Colonic mucosa (tissue), 4 donors: ENCODE measurements around the gene DPAGT1. TPM values are rescaled to one million over a fixed set of nuclear protein-coding genes. Genes with fewer than 3 reads are reported as not detected.

ENCODE experiments used
- DNase-seq: peaks from one replicate; pipeline ENCODE4 v3.0.0-alpha.2; 2020
- H3K27ac ChIP-seq: fragments of 200-600 bp; one replicate; pipeline ENCODE4 v1.8.0; 2021
- H3K27me3 ChIP-seq: fragments of 200-600 bp; one replicate; pipeline ENCODE4 v1.8.0; 2021
- H3K36me3 ChIP-seq: fragments of 200-600 bp; one replicate; pipeline ENCODE4 v1.8.0; 2021
- H3K4me1 ChIP-seq: fragments of 200-600 bp; one replicate; pipeline ENCODE4 v1.8.0; 2021; ENCODE audit warnings: mild to moderate bottlenecking
- H3K4me3 ChIP-seq: fragments of 200-600 bp; one replicate; pipeline ENCODE4 v1.8.0; 2021
- H3K9ac ChIP-seq, 2 donors: one replicate each; pipeline ENCODE4 v1.7.0; 2013; ENCODE audit warnings: control low read depth in 2 of 2, low read depth in 2 of 2, low read length in 2 of 2
- H3K9me3 ChIP-seq: fragments of 200-600 bp; one replicate; pipeline ENCODE4 v1.8.0; 2021
- CTCF ChIP-seq: fragments of 200-600 bp; IDR thresholded peaks from one replicate; pipeline ENCODE4 v1.8.0; 2022; ENCODE audit warnings: antibody characterized with exemption, mild to moderate bottlenecking
- intact Hi-C: fragments of 100-400 bp; cut with DNase I; formaldehyde crosslinking; loops from one replicate; pipeline ENCODE4 v1.14.1; 2022
- total RNA-seq, 2 donors: library from RNA; stranded (reverse); fragmentation: NEBNext Ultra II Directional in 1 of 2; extraction: Animal tissue kit (Norgen Biotek cat#: 25700) in 1 of 2; gene quantifications; one replicate each; pipeline ENCODE4 v1.2.1, GENCODE V29; 2021
- donor health status: healthy.
- donor health status: DM: no; HTN: no; CAD: no.
- donor health status: DM: no; HTN: no; CAD: no.

The DPAGT1 gene
- total RNA-seq, 2 donors from 2014 or later = 39.4 to 104 TPM

GRCh38 chr11:119057000-119057769 lies 44.5 kb downstream of the DPAGT1 start, which contains the start of gene HYOU1:
Gene HYOU1, minus strand, starts transcription at chr11:119057205. Its CDS starts 1,045 bp downstream, at chr11:119056160.
- peak within 1 kb of the TSS; percentile 82 for H3K27ac ChIP-seq
- peaks cover 11% of the 10 kb centered on the region for H3K36me3 ChIP-seq
- peak within 1 kb of the TSS; percentile 93 for H3K4me3 ChIP-seq
- intact Hi-C loops = no loop called here
- no peaks in the 10 kb centered on the region for H3K27me3 ChIP-seq
- DNase-seq = peak; percentile 99
- no peak for TF ChIP-seq CTCF
- no peaks in the 10 kb centered on the region for H3K9me3 ChIP-seq
- H3K4me1 ChIP-seq = no peaks in the 10 kb centered on the region
- H3K9ac ChIP-seq = peak within 1 kb of the TSS; percentile 82 to 89

- peak; percentile 56 for DNase-seq
- Histone ChIP-seq H3K4me1 (no peaks in the 10 kb centered on the region), H3K9me3 (no peaks in the 10 kb centered on the region), H3K27me3 (no peaks in the 10 kb centered on the region), H3K9ac (peak overlapping the region; percentile 61 to 76), H3K4me3 (peak overlapping the region; percentile 93), H3K27ac (peak overlapping the region; percentile 75), H3K36me3 (peaks cover 17% of the 10 kb centered on the region)
- intact Hi-C loops = no loop called here
- no peak for TF ChIP-seq CTCF
These were observed 45.1 kb downstream of the DPAGT1 start for GRCh38 chr11:119056421-119056999.

- no peak overlapping the region for H3K27ac ChIP-seq
- no peaks in the 10 kb centered on the region for H3K27me3 ChIP-seq
- no peaks in the 10 kb centered on the region for H3K4me1 ChIP-seq
- peak overlapping the region; percentile 61 to 76 for H3K9ac ChIP-seq
- H3K9me3 ChIP-seq = no peaks in the 10 kb centered on the region
- TF ChIP-seq CTCF = no peak
- no peak for DNase-seq
- peak overlapping the region; percentile 93 for H3K4me3 ChIP-seq
- peaks cover 18% of the 10 kb centered on the region for H3K36me3 ChIP-seq
- intact Hi-C loops = no loop called here
These were observed 45.8 kb downstream of the DPAGT1 start for GRCh38 chr11:119055901-119056300.

GRCh38 chr11:119054418-119054817 lies 47.2 kb downstream of the DPAGT1 start:
- no peak overlapping the region for H3K9ac ChIP-seq
- no peaks in the 10 kb centered on the region for H3K9me3 ChIP-seq
- H3K4me3 ChIP-seq = no peak overlapping the region
- DNase-seq = no peak
- intact Hi-C loops = no loop called here
- no peaks in the 10 kb centered on the region for H3K4me1 ChIP-seq
- no peaks in the 10 kb centered on the region for H3K27me3 ChIP-seq
- H3K36me3 ChIP-seq = peaks cover 18% of the 10 kb centered on the region
- no peak overlapping the region for H3K27ac ChIP-seq
- no peak for TF ChIP-seq CTCF

GRCh38 chr11:119052163-119052814 lies 49.4 kb downstream of the DPAGT1 start:
- no peak for DNase-seq
- no peak for TF ChIP-seq CTCF
- Histone ChIP-seq H3K36me3 (peaks cover 30% of the 10 kb centered on the region), H3K4me3 (no peak overlapping the region), H3K27me3 (no peaks in the 10 kb centered on the region), H3K9me3 (no peaks in the 10 kb centered on the region), H3K9ac (no peak overlapping the region), H3K4me1 (no peaks in the 10 kb centered on the region), H3K27ac (no peak overlapping the region)
- intact Hi-C loops = no loop called here
